Activated B cell treated with CpG ODN at 0.5 μM for 24 hours (primary cell): ENCODE measurements around the gene GCNT1. TPM values are rescaled to one million over a fixed set of nuclear protein-coding genes. Genes with fewer than 3 reads are reported as not detected.

ENCODE experiments used
- ATAC-seq: fragments of 200-7000 bp; cut with Tn5 transposase; one replicate; pipeline ENCODE4 v1.10.0; 2021; ENCODE audit warnings: low read depth, mild to moderate bottlenecking, moderate library complexity
- CTCF ChIA-PET: fragments of 350-600 bp; sonication (Branson Sonifier 250); formaldehyde crosslinking; loops from one replicate; lab custom pipeline; 2021; ENCODE audit warnings: antibody characterized with exemption; lab: Charles Lee
- POLR2A ChIA-PET: fragments of 350-600 bp; sonication (Branson Sonifier 250); formaldehyde crosslinking; loops from one replicate; lab custom pipeline; 2021; ENCODE audit warnings: antibody characterized with exemption; lab: Charles Lee
- DNase-seq: peaks from one replicate; pipeline ENCODE4 v3.0.0; 2022
- H3K27ac Mint-ChIP-seq: one replicate; pipeline ENCODE4 v1.8.0; 2020; ENCODE audit warnings: mixed read lengths
- H3K27me3 Mint-ChIP-seq: one replicate; pipeline ENCODE4 v1.8.0; 2021; ENCODE audit warnings: mixed read lengths
- H3K36me3 Mint-ChIP-seq: one replicate; pipeline ENCODE4 v1.8.0; 2021; ENCODE audit warnings: low read depth, mixed read lengths
- H3K4me1 Mint-ChIP-seq: one replicate; pipeline ENCODE4 v1.8.0; 2021; ENCODE audit warnings: mixed read lengths
- H3K4me3 Mint-ChIP-seq: one replicate; pipeline ENCODE4 v1.8.0; 2020; ENCODE audit warnings: mild to moderate bottlenecking, mixed read lengths
- H3K9me3 Mint-ChIP-seq: one replicate; pipeline ENCODE4 v1.8.0; 2020; ENCODE audit warnings: mixed read lengths
- CTCF ChIP-seq: fragments of 200-600 bp; IDR thresholded peaks from one replicate; pipeline ENCODE4 v1.8.0; 2022; ENCODE audit warnings: antibody characterized with exemption, mild to moderate bottlenecking
- intact Hi-C: fragments of 100-400 bp; cut with micrococcal nuclease; formaldehyde crosslinking; loops from one replicate; pipeline ENCODE4 v1.15.1; 2024
- total RNA-seq: library from RNA; stranded (reverse); gene quantifications from 2 replicates; pipeline ENCODE4 v1.2.3, GENCODE V29; 2022

The GCNT1 gene
- total RNA-seq, 1 donor from 2014 or later: 10.6 TPM

- no peak for ATAC-seq
These were observed 41.1 kb downstream of the GCNT1 start for GRCh38 chr9:76500061-76500460.

GRCh38 chr9:76502746-76503145, 43.8 kb downstream of the GCNT1 start:
- intact Hi-C loops: no loop called here
- POLR2A ChIA-PET: no interaction called here
- TF ChIP-seq CTCF: no peak
- Mint-ChIP-seq H3K4me3 (no peak overlapping the region), H3K27ac (no peak overlapping the region), H3K27me3 (no peaks in the 10 kb centered on the region), H3K36me3 (peaks cover 32% of the 10 kb centered on the region), H3K9me3 (no peaks in the 10 kb centered on the region), H3K4me1 (peaks cover 13% of the 10 kb centered on the region)
- ATAC-seq (no peak), DNase-seq (no peak)
- CTCF ChIA-PET: interaction anchor here (1.3 kb wide), 1 partner anchor 156 kb away, joined by 4 read pairs; no protein-coding TSS in a partner anchor

More at GRCh38 chr9:76500061-76500460, 41.1 kb downstream of the GCNT1 start:
- no peak for DNase-seq
- H3K9me3 Mint-ChIP-seq: peaks cover 3% of the 10 kb centered on the region
- intact Hi-C loops: no loop called here
- H3K36me3 Mint-ChIP-seq: peaks cover 34% of the 10 kb centered on the region
- CTCF ChIA-PET: no interaction called here
- no peak for TF ChIP-seq CTCF
- POLR2A ChIA-PET: no interaction called here
- peaks cover 11% of the 10 kb centered on the region for H3K4me1 Mint-ChIP-seq
- H3K27me3 Mint-ChIP-seq: no peaks in the 10 kb centered on the region
- no peak overlapping the region for H3K4me3 Mint-ChIP-seq
- H3K27ac Mint-ChIP-seq: peak overlapping the region; percentile 13

GRCh38 chr9:76510041-76510440, 51.1 kb downstream of the GCNT1 start:
- CTCF ChIA-PET: no interaction called here
- Mint-ChIP-seq H3K27ac (no peak overlapping the region), H3K36me3 (no peaks in the 10 kb centered on the region), H3K4me3 (no peak overlapping the region), H3K9me3 (peaks cover 4% of the 10 kb centered on the region), H3K4me1 (peaks cover 2% of the 10 kb centered on the region), H3K27me3 (no peaks in the 10 kb centered on the region)
- intact Hi-C loops: no loop called here
- POLR2A ChIA-PET: no interaction called here
- DNase-seq (no peak), ATAC-seq (no peak)
- no peak for TF ChIP-seq CTCF

GRCh38 chr9:76510446-76510845, 51.5 kb downstream of the GCNT1 start:
- TF ChIP-seq CTCF: no peak
- Mint-ChIP-seq H3K4me1 (no peaks in the 10 kb centered on the region), H3K9me3 (peaks cover 4% of the 10 kb centered on the region), H3K27ac (no peak overlapping the region), H3K36me3 (no peaks in the 10 kb centered on the region), H3K4me3 (no peak overlapping the region), H3K27me3 (no peaks in the 10 kb centered on the region)
- ChIA-PET CTCF (no interaction called here), POLR2A (no interaction called here)
- DNase-seq (no peak), ATAC-seq (no peak)
- intact Hi-C loops: no loop called here

GRCh38 chr9:76512826-76513225, 53.8 kb downstream of the GCNT1 start:
- no peak for TF ChIP-seq CTCF
- no peaks in the 10 kb centered on the region for H3K27me3 Mint-ChIP-seq
- intact Hi-C loops: no loop called here
- H3K4me3 Mint-ChIP-seq: no peak overlapping the region
- peaks cover 4% of the 10 kb centered on the region for H3K9me3 Mint-ChIP-seq
- ATAC-seq (no peak), DNase-seq (no peak)
- no peak overlapping the region for H3K27ac Mint-ChIP-seq
- ChIA-PET CTCF (no interaction called here), POLR2A (no interaction called here)
- peaks cover 5% of the 10 kb centered on the region for H3K4me1 Mint-ChIP-seq
- H3K36me3 Mint-ChIP-seq: peaks cover 2% of the 10 kb centered on the region
